NCI-H2029 (cell line): ENCODE results near the gene OTOP2.
A peak's percentile ranks its signal among the peaks of the same experiment; 100 is the strongest.

Experiments
- DNase-seq: peaks from one replicate; lab custom pipeline; 2025; lab: John Stamatoyannopoulos, UW

Gene OTOP2, protein sequence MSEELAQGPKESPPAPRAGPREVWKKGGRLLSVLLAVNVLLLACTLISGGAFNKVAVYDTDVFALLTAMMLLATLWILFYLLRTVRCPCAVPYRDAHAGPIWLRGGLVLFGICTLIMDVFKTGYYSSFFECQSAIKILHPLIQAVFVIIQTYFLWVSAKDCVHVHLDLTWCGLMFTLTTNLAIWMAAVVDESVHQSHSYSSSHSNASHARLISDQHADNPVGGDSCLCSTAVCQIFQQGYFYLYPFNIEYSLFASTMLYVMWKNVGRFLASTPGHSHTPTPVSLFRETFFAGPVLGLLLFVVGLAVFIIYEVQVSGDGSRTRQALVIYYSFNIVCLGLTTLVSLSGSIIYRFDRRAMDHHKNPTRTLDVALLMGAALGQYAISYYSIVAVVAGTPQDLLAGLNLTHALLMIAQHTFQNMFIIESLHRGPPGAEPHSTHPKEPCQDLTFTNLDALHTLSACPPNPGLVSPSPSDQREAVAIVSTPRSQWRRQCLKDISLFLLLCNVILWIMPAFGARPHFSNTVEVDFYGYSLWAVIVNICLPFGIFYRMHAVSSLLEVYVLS

DNA sequence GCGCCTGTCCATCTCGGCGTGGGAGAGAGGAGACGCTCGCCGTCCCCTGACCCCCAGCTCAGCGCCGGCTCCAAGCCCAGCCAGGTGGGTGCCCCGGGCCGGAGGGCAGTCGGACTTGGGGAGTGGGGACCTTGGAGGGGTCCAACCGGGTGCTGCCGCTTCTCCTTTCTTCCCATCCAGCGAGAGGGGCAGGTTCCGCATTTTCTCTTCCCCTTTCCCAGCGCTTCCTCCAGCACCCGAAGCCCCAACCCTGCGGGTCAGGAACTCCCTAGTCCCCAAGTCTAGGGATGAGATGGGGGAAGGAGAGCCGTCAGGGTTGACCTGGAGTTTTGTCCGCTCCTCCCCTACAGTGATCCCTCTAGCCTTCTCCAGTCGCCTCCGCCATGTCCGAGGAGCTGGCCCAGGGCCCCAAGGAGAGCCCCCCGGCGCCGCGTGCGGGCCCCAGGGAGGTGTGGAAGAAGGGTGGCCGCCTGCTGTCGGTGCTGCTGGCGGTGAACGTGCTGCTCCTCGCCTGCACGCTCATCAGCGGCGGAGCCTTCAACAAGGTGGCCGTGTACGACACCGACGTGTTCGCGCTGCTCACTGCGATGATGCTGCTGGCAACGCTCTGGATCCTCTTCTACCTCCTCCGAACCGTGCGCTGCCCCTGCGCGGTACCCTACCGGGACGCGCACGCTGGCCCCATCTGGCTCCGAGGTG is at the start of gene OTOP2:
TSS of gene OTOP2 (plus strand) at position 24 of the 699 bp plus-strand sequence. CDS start at position 384, 360 bp downstream.
- DNase-seq = no peak

DNA sequence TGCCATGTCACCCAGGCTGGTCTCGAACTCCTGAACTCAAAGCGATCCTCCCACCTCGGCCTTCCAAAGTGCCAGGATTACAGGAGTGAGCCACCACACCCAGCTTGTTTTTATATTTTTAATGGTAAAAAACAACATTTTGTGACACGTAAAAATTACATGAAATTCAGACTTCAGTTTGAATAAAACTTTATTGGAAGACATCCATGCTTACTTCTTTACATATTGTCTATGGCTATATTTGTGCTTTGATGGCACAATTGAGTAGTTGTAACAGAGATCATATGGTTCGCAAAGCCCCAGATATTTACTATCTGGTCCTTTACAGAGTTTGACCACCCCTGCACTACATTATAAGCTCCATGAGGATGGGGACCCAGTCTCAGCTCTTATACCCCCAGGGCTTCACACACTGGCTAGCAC is 49.4 kb upstream of the OTOP2 start:
- DNase-seq = no peak

DNA sequence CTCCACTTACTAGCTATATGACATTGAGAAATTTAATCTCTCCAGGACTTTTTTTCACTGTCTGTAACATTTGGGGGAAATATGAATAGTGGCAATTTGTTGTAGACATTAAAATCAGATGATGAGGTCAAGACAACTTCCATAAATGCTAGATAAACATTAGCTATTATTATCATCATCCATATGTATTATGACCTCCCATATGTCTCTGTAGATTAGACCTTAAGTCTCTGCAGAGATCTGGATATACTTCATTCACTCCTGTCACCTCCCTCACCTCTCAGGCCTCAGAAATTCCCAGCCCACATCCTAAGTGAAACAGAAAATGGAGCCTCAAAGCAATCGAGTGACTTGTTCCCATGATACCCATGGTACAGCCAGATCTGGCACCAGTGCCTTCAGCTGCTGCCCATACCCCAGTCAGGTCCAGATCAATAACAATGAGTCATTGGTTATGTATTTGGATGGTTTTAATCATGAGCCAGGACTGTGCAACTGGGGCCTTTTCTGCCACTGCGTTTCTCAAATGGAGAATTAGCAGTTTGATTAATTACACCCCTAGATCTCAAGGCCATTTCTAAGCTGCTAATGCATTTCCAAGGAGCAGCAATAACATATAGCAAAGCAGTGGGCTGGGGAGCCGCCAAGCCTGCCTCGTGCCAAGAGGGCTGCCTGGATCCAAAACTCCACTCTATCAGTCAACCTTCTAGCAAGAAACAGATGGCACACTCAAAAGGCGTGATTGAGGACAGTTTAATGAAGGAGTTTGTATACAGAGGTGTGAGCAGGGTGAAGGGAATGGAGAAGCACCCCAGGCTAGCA is 48.7 kb upstream of the OTOP2 start:
- DNase-seq = no peak

DNA sequence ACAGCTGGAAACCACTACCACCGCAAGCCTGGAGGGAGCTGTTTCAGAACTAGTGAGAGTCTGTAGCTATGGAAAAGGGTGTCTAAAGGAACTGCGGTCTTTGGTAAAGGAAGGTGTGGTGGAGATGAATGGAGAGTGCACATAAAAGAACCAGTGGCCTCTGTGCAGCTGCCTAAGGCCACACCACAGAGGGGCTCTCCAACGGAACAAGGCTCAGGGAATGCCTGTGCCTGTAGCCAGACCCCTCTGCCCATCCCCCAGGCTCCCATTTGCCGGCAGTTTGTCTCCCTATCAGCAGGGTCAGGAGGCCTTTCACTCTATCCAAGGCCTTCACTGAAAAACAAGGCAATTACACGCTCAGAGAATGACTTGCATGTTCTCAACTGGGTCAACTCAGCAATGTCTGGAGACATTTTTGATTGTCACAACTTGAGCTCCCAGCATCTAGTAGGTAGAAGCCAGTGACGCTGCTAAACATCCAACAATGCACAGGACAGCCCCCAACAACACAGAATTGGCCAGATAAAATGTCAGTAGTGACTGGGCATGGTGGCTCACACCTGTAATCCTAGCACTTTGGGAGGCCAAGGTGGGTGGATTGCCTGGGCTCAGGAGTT is 48.0 kb upstream of the OTOP2 start:
- no peak for DNase-seq

DNA sequence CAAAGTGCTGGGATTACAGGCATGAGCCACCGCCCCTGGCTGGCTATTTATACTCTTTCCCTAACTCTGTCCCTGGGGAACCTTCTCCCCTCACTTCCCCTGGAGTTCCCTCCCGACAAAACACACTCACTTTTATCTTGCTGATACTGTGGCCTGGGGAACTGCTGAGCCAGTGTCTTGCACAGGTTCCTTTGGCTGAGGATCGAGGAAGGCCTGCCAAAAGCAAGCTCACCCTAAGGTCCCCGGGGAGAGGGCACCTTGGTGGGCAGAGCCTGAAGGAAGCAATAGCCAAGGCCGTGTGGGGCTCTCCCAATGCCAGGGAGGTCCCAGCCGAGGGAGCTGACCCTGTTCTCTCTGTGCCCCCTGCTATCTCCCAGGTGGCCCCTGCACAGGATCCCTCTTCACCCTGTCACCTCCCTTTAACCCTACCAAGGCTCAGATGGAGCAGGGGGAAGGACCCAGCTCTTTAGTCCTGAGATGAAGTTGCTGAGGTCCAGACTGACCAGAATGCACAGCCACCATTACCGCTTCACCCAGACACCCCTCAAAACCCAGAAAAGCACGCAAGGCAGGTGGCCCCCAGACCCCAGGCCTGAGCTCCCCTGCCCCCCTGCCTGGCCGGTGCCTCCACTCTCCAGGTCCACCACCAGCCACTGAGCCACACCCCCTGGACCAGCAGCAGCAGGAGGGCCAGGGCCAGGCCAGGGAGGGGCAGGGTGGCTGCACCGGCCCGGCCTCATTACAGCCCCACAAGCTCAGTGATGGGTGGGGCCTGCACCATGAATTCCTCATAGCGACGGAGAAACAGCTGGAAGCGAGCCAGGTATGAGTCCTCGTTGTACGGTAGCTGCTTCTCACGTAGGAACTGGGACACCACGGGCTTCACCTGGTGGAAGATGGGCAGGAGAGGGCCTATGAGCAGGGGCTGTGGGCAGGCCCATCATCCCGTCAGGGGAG is 46.2 kb upstream of the OTOP2 start:
- no peak for DNase-seq

DNA sequence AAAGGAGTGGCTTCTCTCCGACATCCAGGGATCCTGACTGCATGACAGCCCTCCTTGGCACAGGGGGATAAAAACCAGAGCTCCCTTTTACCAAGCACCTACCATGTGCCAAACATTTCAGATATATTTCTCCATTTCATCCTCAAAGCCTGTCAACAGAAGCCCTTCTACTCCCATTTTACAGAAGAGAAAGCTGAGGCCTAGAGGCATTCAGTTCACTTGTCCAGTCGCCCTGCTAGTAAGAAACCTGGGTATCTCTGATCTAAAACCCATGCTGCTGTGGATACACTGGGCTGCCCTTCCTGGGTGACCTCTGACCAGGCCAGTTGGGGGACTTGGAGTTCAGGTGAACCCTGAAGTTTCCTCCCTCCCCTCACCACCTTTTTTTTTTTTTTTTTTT is 45.4 kb upstream of the OTOP2 start:
- DNase-seq = no peak

DNA sequence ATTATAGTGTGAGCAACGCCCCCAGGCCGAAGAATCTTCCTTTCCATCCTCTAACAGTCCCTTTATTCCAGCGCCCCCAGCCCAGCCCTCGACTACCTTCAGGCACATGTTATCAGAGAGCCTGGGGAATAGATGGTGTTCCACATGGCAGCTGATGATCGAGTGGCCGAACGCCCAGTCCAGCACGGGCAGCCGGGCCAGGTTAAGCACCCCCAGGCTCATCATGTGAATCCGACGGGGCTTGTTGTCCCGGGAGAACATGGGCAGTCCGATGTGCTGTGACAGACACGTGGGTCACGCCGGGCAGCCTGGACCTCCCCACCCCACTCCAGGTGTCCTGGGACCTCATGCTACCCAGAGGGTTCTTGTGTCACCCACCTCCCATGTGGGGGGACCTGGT is 44.8 kb upstream of the OTOP2 start:
- no peak for DNase-seq

DNA sequence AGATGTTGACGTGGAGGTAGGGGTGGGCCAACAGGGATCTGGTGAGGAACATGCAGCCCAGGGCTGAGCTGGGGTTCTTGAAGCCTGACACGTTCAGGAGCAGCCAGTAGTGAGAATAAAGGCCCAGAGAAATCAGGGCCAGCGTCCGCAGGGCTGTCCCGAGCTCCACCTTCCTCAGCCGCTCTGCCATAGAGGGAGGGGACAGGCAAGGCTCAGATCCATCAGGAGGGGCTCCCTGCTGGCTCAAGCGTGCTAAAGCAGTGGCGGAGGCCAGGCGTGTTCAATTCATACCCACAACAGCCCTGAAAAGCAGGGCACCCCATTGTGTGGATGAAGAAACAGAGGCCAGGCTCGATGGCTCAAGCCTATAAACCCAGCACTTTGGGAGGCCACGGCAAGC is 43.0 kb upstream of the OTOP2 start:
- DNase-seq = no peak

DNA sequence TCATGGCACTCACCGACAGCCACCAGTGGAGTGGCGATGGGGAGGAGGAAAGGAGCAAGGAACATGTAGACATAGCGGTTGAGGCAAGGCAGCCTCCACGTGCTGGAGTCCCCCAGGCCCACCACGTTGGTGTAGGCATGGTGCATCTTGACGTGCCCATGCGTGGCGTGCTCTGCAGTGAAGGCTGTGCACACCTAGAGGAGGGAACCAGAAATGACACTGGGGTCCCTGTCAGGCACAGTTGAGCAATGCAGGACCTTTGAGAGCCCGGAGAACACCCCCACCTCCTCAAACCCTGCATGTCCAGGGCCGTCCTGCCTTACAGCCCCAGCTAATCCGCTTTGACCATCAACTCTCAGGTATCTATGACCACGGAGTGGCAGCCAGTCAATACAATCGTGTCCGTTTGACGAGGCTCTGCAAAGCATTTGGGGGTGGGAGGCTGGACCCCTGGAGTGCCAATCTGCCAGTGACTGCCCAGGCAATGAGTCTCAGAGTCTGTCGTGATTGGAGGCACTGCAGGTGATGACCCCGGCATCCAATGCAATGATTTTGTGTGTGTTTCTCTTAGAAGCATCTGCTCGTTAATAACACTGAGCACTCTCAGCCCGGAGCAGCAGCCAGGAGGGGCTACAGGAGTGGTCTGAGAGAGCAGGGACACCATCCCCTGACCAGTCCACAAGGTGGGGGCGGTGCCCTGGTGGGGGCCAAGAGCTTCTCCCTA is 41.4 kb upstream of the OTOP2 start:
- no peak for DNase-seq

DNA sequence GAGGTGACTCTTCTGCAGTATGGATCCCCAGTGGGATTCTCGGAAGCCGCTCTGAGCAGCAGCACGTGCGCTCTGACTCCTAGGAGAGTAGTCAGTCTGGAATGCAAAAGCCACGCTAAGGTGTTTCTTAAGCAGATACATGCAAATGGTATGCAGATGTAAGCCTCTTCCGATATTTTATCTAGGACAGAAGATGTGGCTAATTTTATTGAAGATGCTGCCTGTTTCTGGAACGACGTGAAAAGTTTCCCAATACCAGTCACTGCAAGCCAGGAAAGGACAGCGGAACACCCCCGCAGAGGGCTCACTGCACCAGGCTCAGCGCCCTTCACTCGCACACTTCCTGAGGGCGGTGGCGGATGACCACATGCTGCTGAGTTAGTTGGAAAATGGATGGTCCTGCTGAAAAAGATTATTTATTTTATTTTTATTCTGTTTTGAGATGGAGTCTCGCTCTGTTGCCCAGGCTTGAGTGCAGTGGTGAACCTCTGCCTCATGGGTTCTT is 40.8 kb upstream of the OTOP2 start:
- DNase-seq = no peak

DNA sequence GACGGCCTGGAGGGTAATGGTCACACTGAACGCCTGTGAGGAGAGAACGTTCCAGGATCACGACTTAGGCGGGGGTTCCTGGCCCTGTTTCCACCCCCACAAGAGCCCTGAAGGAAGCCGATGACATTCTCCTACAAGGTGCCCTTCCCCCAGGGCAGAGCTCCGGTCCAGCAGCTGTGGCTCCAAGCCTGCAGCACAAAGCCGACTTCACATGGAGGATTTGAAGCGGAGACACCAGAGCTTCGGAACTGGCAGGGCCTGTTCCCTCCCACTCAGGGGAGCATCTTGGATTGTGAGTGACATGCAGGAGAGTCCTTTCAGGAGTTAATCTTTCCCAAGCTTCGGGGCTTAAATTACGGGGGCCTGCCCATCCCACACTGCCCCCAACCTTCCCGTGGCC is 35.6 kb upstream of the OTOP2 start:
- no peak for DNase-seq

DNA sequence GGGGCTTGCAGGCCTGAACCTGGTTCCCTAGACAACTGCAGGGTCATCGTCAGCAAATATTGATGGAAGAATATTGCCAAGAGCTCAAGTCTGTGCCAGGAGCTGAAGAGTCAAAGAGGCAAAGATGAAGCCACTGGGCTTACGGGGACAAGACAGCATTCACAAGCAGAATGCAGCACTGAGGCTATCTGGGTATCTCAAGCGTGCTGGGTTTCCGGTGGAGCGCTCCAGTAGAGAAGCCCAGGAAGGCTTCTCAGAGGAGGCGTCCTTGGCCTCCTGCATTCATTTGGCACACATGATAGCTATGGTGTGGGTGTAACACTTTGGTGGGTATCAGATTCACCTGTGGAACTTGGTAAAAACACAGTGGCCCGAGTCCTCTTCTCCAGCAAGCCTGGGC is 33.5 kb upstream of the OTOP2 start:
- no peak for DNase-seq

DNA sequence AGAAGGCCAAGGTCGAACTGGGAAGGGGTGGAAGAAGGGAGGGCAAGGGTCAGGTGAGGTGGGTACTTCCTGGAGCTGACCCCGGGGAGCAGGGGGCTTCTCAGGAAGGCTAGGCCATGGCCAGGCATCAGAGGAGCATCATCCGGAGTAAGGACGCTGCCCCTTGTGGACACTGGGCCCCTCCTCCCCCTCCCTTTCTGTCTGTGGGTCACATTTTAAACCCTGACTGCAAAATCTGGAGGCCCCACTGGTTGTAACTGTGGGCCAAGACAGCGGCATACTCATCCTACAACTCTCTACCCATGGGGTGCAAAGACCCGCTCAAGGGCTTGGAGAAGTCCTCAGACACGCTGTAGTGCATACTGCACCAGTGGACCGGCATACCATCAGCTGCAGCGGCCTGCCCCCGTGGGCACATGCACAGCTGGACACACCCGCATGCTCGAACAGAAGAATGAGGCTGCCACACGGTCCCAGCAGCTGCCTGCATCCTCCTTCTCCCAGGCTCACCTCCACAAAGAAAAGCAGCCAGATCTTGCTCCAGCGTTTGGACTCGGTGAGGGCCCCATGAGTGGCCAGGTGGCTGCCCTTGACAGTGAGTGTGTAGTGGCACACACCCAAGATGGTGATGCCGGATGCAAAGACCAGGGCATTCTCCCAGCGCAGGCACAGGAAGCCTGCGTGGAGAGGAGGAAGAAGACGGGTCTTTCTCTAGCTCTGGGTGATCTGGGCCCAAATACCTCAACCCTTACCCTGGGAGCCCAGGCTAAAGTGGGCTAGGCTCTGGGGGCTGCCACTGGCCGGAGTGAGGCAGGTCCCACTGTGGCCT is 31.8 kb upstream of the OTOP2 start:
- DNase-seq = peak; percentile 55

DNA sequence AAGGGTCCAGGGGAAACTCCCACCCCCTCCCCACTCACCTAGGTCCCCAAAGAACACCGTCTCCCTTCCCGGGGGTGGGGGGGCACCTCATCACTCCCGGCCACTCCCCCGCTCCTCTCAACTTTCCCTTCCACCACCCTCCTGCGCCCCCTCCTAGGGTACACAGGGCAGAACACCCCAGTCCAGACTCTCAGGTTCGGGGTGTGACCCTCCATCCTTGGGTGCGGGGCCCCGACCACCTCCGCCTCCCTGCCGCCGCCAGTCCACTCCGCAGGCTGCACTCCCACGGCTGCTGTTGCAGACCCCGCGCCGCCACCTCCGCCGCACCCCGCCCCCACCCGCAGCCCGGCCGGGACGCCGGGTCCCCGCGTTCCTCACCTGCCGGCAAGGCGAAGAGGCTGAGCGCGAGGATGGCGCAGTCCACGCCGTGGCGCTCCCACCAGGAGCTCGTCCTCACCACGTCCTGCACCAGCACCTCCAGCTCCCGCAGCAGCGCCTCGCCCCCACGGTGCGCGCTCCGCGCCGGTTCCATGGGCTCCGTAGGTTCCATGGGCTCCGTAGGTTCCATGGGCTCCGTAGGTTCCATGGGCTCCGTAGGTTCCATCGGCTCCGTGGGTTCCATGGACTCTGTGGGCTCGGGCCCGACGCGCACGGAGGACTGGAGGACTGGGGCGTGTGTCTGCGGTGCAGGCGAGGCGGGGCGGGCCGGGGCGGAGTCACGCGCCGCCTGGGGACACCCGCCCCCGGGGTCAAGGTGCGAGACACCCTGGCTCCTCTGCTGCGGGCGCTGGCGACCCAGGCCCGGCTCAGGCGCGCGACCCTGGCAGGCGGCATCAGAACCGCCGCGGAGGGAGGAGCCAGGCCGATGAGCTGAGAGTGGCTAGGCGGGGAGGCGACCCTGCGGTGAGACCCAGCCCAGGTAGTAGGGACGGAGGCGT is 30.8 kb upstream of the OTOP2 start, which contains the start of gene FADS6:
TSS of gene FADS6 (minus strand) at position 660 of the 938 bp plus-strand sequence. CDS start at position 622, 38 bp downstream.
- DNase-seq = no peak

DNA sequence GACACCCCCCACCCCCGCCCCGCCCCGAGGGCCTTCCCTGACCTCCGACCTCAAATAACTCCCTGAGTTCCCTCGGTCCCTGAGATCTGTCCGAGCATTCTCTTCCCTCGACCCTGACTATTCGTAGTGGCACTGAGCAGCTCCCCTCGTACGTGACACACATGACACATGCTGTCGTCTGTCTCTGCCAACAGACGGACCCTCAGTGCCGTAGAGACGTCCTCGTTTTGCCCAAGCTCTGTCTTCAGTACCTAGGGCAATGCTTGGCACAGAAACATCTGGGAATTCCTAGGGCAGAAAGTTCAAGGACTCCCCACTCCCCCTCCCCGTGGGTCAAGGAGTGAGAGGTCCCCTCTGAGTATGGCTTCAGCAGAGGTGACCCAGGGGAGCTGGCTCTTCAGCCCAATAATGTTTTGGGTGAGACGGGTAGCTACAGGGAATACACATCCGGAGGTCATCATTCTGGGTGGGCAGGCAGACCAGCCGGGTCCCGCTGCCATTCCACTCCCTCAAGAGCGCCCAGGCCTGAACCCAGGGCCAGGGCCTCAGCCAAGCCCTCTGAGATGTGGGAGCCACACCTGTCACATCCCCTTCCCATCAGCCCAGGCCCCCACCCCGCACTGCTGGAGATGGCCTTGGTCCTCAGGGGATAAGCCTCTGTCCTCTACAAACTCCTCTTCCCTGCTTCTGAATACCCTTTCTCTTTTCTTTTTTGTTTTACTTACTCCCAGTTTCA is 30.0 kb upstream of the OTOP2 start:
- DNase-seq = no peak

DNA sequence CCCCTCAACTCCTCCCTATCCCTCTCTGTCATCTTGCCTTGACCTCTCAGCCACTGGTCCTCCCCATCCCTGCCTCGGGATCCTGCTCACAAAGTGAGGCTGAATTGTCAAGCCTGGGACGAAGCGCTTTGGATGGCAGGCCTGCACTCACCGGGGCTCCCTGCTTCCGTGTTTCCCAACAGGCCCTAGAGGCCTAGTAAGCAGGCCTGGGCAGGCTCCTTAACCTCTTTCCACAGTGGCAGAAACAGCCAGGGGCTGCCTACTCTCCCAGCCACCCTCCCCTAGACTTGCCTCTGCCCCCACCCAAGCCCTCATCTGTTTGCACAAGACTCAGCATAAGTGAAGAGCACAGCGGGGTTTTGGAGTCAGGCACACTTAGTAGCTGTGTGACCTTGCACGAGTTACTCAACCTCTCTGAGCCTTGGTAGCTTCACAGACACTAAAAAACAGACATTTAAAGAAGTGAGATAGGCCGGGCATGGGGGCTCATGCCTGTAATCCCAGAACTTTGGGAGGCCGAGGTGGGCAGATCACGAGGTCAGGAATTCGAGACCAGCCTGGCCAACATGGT is 25.6 kb upstream of the OTOP2 start:
- no peak for DNase-seq

DNA sequence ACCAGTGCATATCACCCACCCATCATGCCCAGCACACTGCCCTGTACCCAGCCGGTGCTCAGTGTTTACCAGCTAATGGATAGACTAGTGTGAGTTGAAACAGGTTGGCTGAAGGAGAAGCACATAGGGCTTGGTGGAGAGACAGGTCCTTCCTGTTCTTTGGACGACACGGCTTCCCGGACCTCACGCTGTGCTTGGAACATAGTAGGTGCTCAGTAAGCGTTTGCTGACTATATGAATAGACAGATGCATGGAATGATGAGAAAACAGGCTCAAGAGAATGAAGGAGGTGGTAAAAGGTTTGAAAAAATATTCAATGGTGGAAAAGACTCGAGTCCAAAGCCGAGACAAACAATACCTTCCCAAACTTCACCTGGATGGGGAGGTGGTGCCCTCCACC is 23.9 kb upstream of the OTOP2 start:
- DNase-seq = no peak
